IgD-negative memory B cell (primary cell): ENCODE data around the gene SLAIN2. TPM values are rescaled to one million over a fixed set of nuclear protein-coding genes. Genes with fewer than 3 reads are reported as not detected.

Experiments
- H3K27ac Mint-ChIP-seq, 3 donors: one replicate each; pipeline ENCODE4 v1.8.0; 2020 to 2022; ENCODE audit warnings: mild to moderate bottlenecking in 3 of 3, mixed read lengths in 3 of 3, moderate library complexity in 1 of 3
- H3K27me3 Mint-ChIP-seq: one replicate; pipeline ENCODE4 v1.8.0; 2021; ENCODE audit warnings: mixed read lengths
- H3K36me3 Mint-ChIP-seq: one replicate; pipeline ENCODE4 v1.8.0; 2020; ENCODE audit warnings: mild to moderate bottlenecking, mixed read lengths
- H3K4me1 Mint-ChIP-seq, 3 donors: one replicate each; pipeline ENCODE4 v1.8.0; 2020 to 2022; ENCODE audit warnings: mixed read lengths in 3 of 3, mild to moderate bottlenecking in 1 of 3
- H3K4me3 Mint-ChIP-seq, 4 donors: one replicate each; pipeline ENCODE4 v1.8.0; 2020 to 2022; ENCODE audit warnings: mild to moderate bottlenecking in 4 of 4, mixed read lengths in 4 of 4, moderate library complexity in 3 of 4
- H3K9me3 Mint-ChIP-seq, 3 donors: one replicate each; pipeline ENCODE4 v1.8.0; 2020 to 2021; ENCODE audit warnings: mixed read lengths in 3 of 3, mild to moderate bottlenecking in 1 of 3
- polyA plus RNA-seq: library from polyadenylated mRNA; unstranded; fragments of 300-500 nt; fragmentation: Illumina TruSeq; gene quantifications from one replicate; pipeline ENCODE4 v1.2.3, GENCODE V29; 2021

SLAIN2 gene
- polyA plus RNA-seq, 1 donor from 2014 or later, result 18.3 TPM

- Mint-ChIP-seq H3K36me3 (no peaks in the 10 kb centered on the region), H3K4me3 (peak overlapping the region; percentile 97 to 99 (median 98)), H3K4me1 (peaks cover 29 to 49% (median 34%) of the 10 kb centered on the region in 3 donors), H3K9me3 (no peaks in the 10 kb centered on the region), H3K27me3 (no peaks in the 10 kb centered on the region), H3K27ac (peak overlapping the region in 2 of 3 donors; percentile 94 to 97)
These were observed 1.7 kb downstream of the SLAIN2 start for GRCh38 chr4:48343035-48343434.

GRCh38 chr4:48343551-48343950, 2.2 kb downstream of the SLAIN2 start:
- Mint-ChIP-seq H3K27me3 (no peaks in the 10 kb centered on the region), H3K27ac (peak overlapping the region in 2 of 3 donors; percentile 0 to 97), H3K4me1 (peaks cover 29 to 52% (median 35%) of the 10 kb centered on the region in 3 donors), H3K9me3 (no peaks in the 10 kb centered on the region), H3K4me3 (peak overlapping the region in 3 of 4 donors; percentile 97 to 99 (median 98)), H3K36me3 (no peaks in the 10 kb centered on the region)

- no peak overlapping the region for H3K27ac Mint-ChIP-seq
- no peaks in the 10 kb centered on the region for H3K36me3 Mint-ChIP-seq
- no peaks in the 10 kb centered on the region for H3K27me3 Mint-ChIP-seq
- H3K4me3 Mint-ChIP-seq, result peak overlapping the region in 1 of 4 donors; percentile 99
- H3K4me1 Mint-ChIP-seq, result peaks cover 34 to 58% (median 49%) of the 10 kb centered on the region in 3 donors
- no peaks in the 10 kb centered on the region for H3K9me3 Mint-ChIP-seq
These were observed 4.2 kb downstream of the SLAIN2 start for GRCh38 chr4:48345542-48345941.

GRCh38 chr4:48346594-48346993, 5.3 kb downstream of the SLAIN2 start:
- H3K27ac Mint-ChIP-seq, result no peak overlapping the region
- peak overlapping the region in 2 of 4 donors; percentile 63 to 74 for H3K4me3 Mint-ChIP-seq
- H3K4me1 Mint-ChIP-seq, result peaks cover 39 to 63% (median 54%) of the 10 kb centered on the region in 3 donors
- no peaks in the 10 kb centered on the region for H3K27me3 Mint-ChIP-seq
- H3K36me3 Mint-ChIP-seq, result no peaks in the 10 kb centered on the region
- no peaks in the 10 kb centered on the region for H3K9me3 Mint-ChIP-seq

- H3K9me3 Mint-ChIP-seq, result no peaks in the 10 kb centered on the region
- H3K4me1 Mint-ChIP-seq, result peaks cover 39 to 63% (median 56%) of the 10 kb centered on the region in 3 donors
- no peaks in the 10 kb centered on the region for H3K27me3 Mint-ChIP-seq
- no peaks in the 10 kb centered on the region for H3K36me3 Mint-ChIP-seq
- H3K27ac Mint-ChIP-seq, result no peak overlapping the region
- H3K4me3 Mint-ChIP-seq, result peak overlapping the region in 1 of 4 donors; percentile 36
These were observed 6.1 kb downstream of the SLAIN2 start for GRCh38 chr4:48347282-48347921.

- H3K9me3 Mint-ChIP-seq, result no peaks in the 10 kb centered on the region
- H3K27me3 Mint-ChIP-seq, result no peaks in the 10 kb centered on the region
- H3K27ac Mint-ChIP-seq, result no peak overlapping the region
- no peak overlapping the region for H3K4me3 Mint-ChIP-seq
- no peaks in the 10 kb centered on the region for H3K36me3 Mint-ChIP-seq
- peaks cover 24 to 48% (median 38%) of the 10 kb centered on the region in 3 donors for H3K4me1 Mint-ChIP-seq
These were observed 9.5 kb downstream of the SLAIN2 start for GRCh38 chr4:48350871-48351270.

- Mint-ChIP-seq H3K9me3 (no peaks in the 10 kb centered on the region), H3K4me3 (no peak overlapping the region), H3K4me1 (peaks cover 18 to 41% (median 30%) of the 10 kb centered on the region in 3 donors), H3K27ac (no peak overlapping the region), H3K27me3 (no peaks in the 10 kb centered on the region), H3K36me3 (no peaks in the 10 kb centered on the region)
These were observed 11.5 kb downstream of the SLAIN2 start for GRCh38 chr4:48352793-48353192.

- no peak overlapping the region for H3K27ac Mint-ChIP-seq
- H3K4me1 Mint-ChIP-seq, result peaks cover 12 to 29% (median 16%) of the 10 kb centered on the region in 3 donors
- H3K9me3 Mint-ChIP-seq, result no peaks in the 10 kb centered on the region
- H3K36me3 Mint-ChIP-seq, result no peaks in the 10 kb centered on the region
- H3K27me3 Mint-ChIP-seq, result no peaks in the 10 kb centered on the region
- no peak overlapping the region for H3K4me3 Mint-ChIP-seq
These were observed 15.0 kb downstream of the SLAIN2 start for GRCh38 chr4:48356355-48356754.

- Mint-ChIP-seq H3K27ac (peak overlapping the region in 1 of 3 donors; percentile 73), H3K36me3 (no peaks in the 10 kb centered on the region), H3K4me3 (no peak overlapping the region), H3K4me1 (peaks cover 6 to 13% (median 13%) of the 10 kb centered on the region in 3 donors), H3K27me3 (no peaks in the 10 kb centered on the region), H3K9me3 (no peaks in the 10 kb centered on the region)
These were observed 19.1 kb downstream of the SLAIN2 start for GRCh38 chr4:48360285-48361011.

GRCh38 chr4:48361012-48361400, 19.7 kb downstream of the SLAIN2 start:
- Mint-ChIP-seq H3K27ac (no peak overlapping the region), H3K4me1 (peaks cover 6 to 16% (median 13%) of the 10 kb centered on the region in 3 donors), H3K9me3 (no peaks in the 10 kb centered on the region), H3K4me3 (no peak overlapping the region), H3K27me3 (no peaks in the 10 kb centered on the region), H3K36me3 (no peaks in the 10 kb centered on the region)

- H3K27me3 Mint-ChIP-seq, result no peaks in the 10 kb centered on the region
- H3K9me3 Mint-ChIP-seq, result no peaks in the 10 kb centered on the region
- H3K36me3 Mint-ChIP-seq, result no peaks in the 10 kb centered on the region
- H3K27ac Mint-ChIP-seq, result no peak overlapping the region
- H3K4me1 Mint-ChIP-seq, result peaks cover 19 to 36% (median 29%) of the 10 kb centered on the region in 3 donors
- H3K4me3 Mint-ChIP-seq, result no peak overlapping the region
These were observed 25.3 kb downstream of the SLAIN2 start for GRCh38 chr4:48366611-48367010.

- Mint-ChIP-seq H3K27ac (no peak overlapping the region), H3K27me3 (no peaks in the 10 kb centered on the region), H3K4me1 (peaks cover 17 to 36% (median 29%) of the 10 kb centered on the region in 3 donors), H3K9me3 (no peaks in the 10 kb centered on the region), H3K36me3 (no peaks in the 10 kb centered on the region), H3K4me3 (peak overlapping the region in 1 of 4 donors; percentile 24)
These were observed 25.7 kb downstream of the SLAIN2 start for GRCh38 chr4:48367016-48367415.

- Mint-ChIP-seq H3K27ac (no peak overlapping the region), H3K4me3 (no peak overlapping the region), H3K9me3 (no peaks in the 10 kb centered on the region), H3K4me1 (peaks cover 17 to 41% (median 29%) of the 10 kb centered on the region in 3 donors), H3K27me3 (no peaks in the 10 kb centered on the region), H3K36me3 (peaks cover 1% of the 10 kb centered on the region)
These were observed 27.1 kb downstream of the SLAIN2 start for GRCh38 chr4:48368389-48368788.

- Mint-ChIP-seq H3K36me3 (peaks cover 3% of the 10 kb centered on the region), H3K27me3 (no peaks in the 10 kb centered on the region), H3K27ac (no peak overlapping the region), H3K4me1 (peaks cover 17 to 41% (median 29%) of the 10 kb centered on the region in 3 donors), H3K9me3 (no peaks in the 10 kb centered on the region), H3K4me3 (peak overlapping the region in 1 of 4 donors; percentile 51)
These were observed 27.9 kb downstream of the SLAIN2 start for GRCh38 chr4:48369248-48369647.

- Mint-ChIP-seq H3K9me3 (no peaks in the 10 kb centered on the region), H3K36me3 (peaks cover 5% of the 10 kb centered on the region), H3K4me1 (peaks cover 19 to 41% (median 29%) of the 10 kb centered on the region in 3 donors), H3K27ac (no peak overlapping the region), H3K27me3 (no peaks in the 10 kb centered on the region), H3K4me3 (no peak overlapping the region)
These were observed 28.4 kb downstream of the SLAIN2 start for GRCh38 chr4:48369771-48370170.
